ENCODE data around the gene BCKDK.

DNA sequence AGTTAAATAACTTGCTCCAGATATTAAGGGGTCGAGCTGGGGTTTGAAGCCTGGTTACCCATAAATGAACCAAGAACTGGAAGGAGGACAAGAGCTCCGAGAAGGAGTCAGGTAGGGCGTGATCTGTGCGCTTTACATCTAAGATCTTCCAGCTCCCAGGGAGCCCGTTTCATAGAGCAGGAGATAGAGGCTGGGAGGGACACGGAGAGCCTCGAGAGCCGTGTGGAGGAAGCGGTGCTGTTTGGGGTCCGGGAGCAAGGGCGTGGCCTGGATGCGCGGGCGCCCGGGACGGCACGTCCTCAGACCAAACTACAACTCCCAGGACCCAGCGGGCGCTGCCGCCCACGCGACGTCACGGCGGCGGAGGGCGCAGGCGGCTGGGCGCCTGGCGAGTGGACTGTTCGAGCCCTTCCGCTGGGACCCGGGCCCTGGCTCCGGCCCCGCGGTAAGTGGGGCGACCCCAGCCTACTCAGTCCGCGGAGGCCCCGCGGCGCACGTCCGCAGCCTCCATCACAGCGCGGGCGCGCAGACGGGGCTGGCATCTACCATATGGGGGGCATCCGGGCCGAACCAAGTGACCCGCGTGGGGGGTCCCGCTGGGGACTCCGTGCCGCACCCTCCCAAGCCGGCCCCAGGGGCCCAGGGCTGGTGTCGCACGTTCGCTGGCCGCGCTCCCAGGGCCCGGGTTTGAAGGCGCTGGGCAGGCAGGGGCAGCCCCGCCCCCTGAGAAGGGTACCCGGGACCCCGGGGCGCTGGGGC, at the start of gene BCKDK:
- TF ChIP-seq ZFP30 (CRISPR knock-in tag; IDR thresholded peaks at IDR 0.05) = no peak
- no peak for TF ChIP-seq ISL1 (CRISPR knock-in tag; IDR thresholded peaks at IDR 0.05)
- TF ChIP-seq RARB (CRISPR knock-in tag; IDR thresholded peaks at IDR 0.05) = no peak
- TF ChIP-seq, protein P1, sequence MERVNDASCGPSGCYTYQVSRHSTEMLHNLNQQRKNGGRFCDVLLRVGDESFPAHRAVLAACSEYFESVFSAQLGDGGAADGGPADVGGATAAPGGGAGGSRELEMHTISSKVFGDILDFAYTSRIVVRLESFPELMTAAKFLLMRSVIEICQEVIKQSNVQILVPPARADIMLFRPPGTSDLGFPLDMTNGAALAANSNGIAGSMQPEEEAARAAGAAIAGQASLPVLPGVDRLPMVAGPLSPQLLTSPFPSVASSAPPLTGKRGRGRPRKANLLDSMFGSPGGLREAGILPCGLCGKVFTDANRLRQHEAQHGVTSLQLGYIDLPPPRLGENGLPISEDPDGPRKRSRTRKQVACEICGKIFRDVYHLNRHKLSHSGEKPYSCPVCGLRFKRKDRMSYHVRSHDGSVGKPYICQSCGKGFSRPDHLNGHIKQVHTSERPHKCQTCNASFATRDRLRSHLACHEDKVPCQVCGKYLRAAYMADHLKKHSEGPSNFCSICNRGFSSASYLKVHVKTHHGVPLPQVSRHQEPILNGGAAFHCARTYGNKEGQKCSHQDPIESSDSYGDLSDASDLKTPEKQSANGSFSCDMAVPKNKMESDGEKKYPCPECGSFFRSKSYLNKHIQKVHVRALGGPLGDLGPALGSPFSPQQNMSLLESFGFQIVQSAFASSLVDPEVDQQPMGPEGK (CRISPR knock-in tag; IDR thresholded peaks at IDR 0.05; ENCODE audit: borderline replicate concordance) = no peak
- TF ChIP-seq TCF4 (CRISPR knock-in tag; IDR thresholded peaks at IDR 0.05; ENCODE audit: borderline replicate concordance) = no peak
- no peak for TF ChIP-seq BACH2 (CRISPR knock-in tag; IDR thresholded peaks at IDR 0.05; ENCODE audit: borderline replicate concordance)
- TF ChIP-seq OSR1 (CRISPR knock-in tag; IDR thresholded peaks at IDR 0.05) = no peak
- no peak for TF ChIP-seq ZNF8 (CRISPR knock-in tag; IDR thresholded peaks at IDR 0.05)
